NCI-H1930 (cell line): ENCODE measurements around the gene SLC6A6.

Experiments
- DNase-seq, 2 experiments: peaks; one replicate each; lab custom pipeline; 2025; lab: John Stamatoyannopoulos, UW

SLC6A6 gene

GRCh38 chr3:14402304-14402811, at the start of gene SLC6A6:
SLC6A6 (plus strand) TSS chr3:14402606; CDS start chr3:14443635, 41,029 bp downstream.
- peak; percentile 78 to 89 for DNase-seq

GRCh38 chr3:14353502-14353901, 48.9 kb upstream of the SLC6A6 start:
- DNase-seq, result no peak

GRCh38 chr3:14357463-14357862, 44.9 kb upstream of the SLC6A6 start:
- no peak for DNase-seq

DNA sequence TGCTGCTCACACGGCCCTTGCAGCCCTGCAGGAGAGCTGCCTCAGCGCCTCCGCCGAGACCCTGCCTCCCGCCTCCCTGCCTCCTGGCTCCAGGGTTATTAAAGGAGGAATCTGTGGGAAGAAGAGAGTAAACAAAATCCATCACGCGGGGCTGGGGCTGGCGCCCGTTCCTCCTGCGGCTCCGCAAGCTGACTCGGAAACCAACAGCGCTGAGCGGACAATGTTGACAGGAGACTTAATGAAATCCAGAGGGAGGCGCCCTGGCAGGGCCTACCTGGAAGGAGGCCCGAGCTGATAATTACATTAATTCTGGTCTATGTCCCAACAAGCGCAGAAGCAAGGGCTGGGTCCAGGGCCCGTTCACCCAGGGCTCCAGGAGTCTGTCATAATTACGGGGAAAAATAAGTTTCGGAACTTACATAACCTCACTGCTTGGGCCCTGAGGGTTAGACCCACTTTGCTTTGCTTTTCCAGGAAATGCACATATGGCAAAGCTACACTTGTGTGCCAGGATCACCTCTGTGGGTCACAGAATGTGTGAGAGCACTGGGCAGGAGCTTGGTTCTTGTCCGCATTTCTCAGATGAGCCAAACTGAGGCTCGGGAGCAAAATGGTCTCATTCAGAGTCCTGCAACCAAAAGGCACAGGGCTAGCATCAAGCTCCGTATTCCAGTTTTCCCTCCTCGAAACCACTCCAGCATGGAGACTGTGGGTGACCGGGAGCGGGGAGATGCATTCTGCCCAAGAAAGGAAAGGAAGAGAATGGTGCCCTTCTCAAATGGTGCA, 43.8 kb upstream of the SLC6A6 start:
- DNase-seq, result peak in 1 of 2 experiments; percentile 23

- no peak for DNase-seq
These were observed 43.1 kb upstream of the SLC6A6 start for GRCh38 chr3:14359348-14359747.

GRCh38 chr3:14360123-14360881, 42.1 kb upstream of the SLC6A6 start:
- no peak for DNase-seq

GRCh38 chr3:14361068-14361677, 41.2 kb upstream of the SLC6A6 start:
- DNase-seq, result no peak

DNA sequence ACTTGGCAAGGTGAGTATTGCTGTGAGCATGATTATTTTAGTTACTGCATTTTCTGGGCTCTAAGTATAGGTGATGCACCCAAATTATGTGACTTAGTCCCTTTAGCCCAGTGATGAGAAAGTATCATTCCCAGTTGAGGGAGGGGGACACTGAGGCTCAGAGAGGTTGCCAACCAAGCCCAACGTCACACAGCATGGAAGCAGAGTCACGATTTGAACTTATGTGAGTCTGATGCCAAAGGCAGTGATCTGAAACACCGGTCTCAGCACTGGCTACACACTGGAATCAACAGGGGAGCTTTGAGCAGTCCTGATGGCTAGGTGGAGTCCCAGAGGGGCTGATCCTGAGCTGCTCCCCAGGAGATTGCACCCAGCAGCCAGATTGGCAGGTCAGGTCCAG, 39.5 kb upstream of the SLC6A6 start:
- DNase-seq, result no peak

- DNase-seq, result no peak
These were observed 39.0 kb upstream of the SLC6A6 start for GRCh38 chr3:14363379-14363778.

DNA sequence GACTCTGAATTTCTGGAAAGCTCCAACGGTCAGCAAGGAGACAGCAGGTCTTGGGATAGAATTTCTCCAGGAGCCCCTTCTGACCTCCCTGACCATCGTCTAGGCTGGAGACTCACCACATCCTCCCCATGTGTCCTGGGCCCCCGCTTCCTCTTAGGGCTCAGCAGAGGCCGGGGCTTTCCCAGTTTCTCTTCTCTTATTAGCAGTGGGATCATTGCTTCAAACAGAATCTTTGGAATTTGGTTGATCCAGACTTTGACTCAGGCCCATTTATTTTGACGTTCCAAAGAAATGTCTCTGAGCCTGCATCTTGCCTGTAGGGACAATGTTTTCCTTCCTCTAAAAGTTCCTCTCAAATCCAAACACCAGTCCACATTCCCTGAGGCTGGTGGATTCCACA, 38.4 kb upstream of the SLC6A6 start:
- DNase-seq, result no peak

GRCh38 chr3:14364580-14365292, 37.7 kb upstream of the SLC6A6 start:
- no peak for DNase-seq

DNA sequence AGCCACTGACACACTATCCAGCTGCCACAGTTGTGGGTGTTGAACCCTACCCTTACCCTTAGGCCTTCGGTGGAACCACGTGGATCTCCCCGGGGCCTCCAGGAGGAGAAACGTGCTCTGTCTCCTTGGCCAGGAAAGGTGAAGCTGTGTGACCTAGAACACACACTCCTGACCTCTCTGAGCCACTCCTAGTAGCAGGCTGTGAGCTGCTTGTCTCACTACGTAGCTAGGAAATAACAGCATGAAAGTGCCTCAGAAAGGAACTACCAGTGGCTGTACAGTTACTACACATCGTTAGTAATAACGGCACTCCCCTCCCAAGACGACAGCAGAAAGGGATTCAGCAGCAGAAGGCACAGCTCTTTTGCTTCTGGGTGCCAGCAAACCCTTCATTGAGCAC, 36.2 kb upstream of the SLC6A6 start:
- no peak for DNase-seq

- DNase-seq, result no peak
These were observed 35.2 kb upstream of the SLC6A6 start for GRCh38 chr3:14366915-14367823.

DNA sequence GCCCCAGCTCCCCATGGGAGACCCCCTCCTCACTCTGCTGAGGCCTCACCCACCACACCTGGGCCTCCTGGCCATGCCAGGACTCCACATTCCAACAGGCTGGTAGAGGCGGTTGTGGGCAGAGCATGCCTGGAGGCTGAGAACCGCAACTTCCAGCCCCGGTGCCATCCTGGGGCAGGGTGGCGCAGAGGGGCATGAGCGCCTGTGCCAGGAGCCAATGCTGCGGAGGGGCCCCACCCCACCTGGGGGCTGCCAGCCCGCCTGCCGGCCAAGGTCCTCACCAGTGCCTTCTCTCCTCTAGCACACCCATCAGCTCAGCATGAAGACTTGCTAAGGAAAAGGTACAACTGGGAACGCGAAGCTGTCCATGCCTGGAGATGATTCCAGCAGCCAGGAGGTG, 34.3 kb upstream of the SLC6A6 start:
- no peak for DNase-seq

DNA sequence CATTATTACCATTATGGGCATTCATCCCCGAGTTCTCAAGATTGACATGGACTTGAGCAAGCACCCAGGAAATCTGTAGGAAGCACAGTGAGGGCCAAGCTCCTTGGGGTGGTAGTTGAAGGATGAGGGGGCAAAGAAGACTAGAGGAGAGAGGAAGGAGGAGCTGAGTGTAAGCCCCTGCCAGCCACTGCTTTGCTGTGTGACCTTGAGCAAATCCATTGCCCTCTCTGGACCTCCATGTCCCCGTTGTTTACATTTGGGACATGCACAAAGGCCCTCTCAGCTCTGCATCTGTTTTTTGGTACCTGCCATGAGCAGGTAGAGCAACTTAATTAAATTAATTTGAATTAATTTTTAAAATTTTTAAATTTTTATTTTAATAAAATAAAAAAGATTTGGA, 33.5 kb upstream of the SLC6A6 start:
- no peak for DNase-seq

GRCh38 chr3:14369675-14370669, 32.4 kb upstream of the SLC6A6 start:
- DNase-seq, result peak in 1 of 2 experiments; percentile 4

DNA sequence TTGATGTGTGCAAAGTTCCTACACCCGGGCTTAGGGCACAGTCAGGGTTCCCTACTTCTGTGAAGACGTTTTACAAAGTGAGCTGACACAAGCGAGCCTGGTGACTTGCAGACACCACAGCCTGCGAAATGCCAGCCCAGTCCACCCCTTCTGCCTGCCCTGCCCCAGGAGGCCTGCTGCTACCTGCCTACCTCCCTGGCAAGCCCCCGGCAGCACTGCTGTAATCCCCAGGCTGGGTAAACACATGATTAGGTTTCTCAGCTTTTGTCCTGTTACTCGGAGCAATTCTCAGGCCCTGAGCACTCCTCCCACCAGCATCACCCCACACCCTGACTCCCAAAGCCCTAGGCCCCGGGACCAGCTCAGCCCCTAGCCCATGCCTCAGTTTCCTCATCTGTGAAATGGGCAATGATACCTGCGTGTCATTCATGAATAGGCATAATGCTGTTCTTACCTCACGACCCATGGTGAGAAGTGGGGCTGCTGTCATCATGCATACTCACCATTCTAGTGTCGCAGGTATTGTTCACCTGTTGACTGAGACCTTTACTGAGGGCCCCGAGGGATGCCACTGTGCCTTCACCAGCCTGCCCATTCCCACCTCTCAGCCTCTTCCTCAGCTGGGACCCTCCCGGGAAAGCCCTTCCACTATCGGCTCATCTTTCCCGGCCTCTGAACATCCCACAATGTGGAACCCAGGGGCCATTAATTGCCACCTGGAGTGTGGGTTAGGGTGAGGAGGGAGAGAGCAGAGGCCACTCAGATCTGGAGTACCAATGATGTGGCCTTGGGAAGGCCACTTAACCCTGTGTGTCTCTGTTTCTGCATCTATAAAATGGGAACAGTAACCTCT, 31.5 kb upstream of the SLC6A6 start:
- DNase-seq, result no peak

DNA sequence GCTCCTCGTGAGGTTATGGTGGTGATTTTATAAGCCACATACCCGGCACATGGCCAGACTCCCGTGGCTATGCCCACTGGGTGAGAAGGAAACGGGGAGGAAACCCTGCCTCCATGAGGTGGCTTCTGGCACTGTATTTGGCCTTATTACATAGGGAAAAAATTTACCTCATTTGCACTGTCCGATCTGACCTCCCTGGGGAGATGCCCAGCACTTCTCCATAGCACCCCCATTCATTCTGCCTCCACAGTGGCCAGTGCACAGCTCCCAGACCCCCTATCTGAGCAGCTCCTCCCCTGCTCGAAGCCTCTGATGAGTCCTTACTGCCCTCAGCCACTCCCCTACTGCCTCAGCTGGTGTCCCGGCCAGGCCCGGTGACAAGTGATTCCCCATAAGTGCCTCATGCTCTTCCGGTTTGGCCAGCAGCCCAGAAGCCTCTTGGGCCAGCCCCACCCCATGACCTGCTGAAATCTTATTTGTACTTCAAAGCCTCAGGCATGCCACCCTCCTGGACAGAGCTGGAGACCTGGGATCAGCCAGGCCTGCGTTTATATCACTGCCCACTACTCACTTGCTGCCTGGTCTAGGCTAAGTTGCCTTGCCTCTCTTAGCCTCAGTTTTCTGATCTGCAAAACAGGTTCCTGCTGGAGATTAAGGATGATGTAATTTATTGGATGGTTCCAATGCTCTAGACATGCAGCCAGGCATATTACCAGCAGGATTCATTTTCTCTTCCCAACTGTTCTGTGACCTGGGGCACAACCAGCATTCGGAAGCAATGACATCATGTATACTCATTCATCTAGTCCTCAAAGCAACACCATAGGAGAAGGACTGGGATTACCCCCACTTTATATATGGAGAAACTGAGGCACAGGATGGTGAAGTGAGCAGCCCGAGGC, 30.6 kb upstream of the SLC6A6 start:
- DNase-seq, result no peak
